ENCODE measurements around the gene FAM20A. TPM values are rescaled to one million over a fixed set of nuclear protein-coding genes. Genes with fewer than 3 reads are reported as not detected.

Gene FAM20A
- total RNA-seq, 2 donors from 2014 or later, result 2.5 to 4.4 TPM

GRCh38 chr17:68606451-68607307, 5.5 kb upstream of the FAM20A start:
- Histone ChIP-seq H3K4me3 (no peak overlapping the region), H3K27me3 (no peaks in the 10 kb centered on the region), H3K27ac (no peak overlapping the region), H3K36me3 (no peaks in the 10 kb centered on the region), H3K9me3 (peaks cover 12 to 34% of the 10 kb centered on the region in 2 donors), H3K4me1 (peaks cover 0 to 11% of the 10 kb centered on the region in 2 donors)
- TF ChIP-seq, protein P1, sequence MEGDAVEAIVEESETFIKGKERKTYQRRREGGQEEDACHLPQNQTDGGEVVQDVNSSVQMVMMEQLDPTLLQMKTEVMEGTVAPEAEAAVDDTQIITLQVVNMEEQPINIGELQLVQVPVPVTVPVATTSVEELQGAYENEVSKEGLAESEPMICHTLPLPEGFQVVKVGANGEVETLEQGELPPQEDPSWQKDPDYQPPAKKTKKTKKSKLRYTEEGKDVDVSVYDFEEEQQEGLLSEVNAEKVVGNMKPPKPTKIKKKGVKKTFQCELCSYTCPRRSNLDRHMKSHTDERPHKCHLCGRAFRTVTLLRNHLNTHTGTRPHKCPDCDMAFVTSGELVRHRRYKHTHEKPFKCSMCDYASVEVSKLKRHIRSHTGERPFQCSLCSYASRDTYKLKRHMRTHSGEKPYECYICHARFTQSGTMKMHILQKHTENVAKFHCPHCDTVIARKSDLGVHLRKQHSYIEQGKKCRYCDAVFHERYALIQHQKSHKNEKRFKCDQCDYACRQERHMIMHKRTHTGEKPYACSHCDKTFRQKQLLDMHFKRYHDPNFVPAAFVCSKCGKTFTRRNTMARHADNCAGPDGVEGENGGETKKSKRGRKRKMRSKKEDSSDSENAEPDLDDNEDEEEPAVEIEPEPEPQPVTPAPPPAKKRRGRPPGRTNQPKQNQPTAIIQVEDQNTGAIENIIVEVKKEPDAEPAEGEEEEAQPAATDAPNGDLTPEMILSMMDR (IDR thresholded peaks at IDR 0.05), result no peak
- no peak for DNase-seq (ENCODE audit: low spot score)

DNA sequence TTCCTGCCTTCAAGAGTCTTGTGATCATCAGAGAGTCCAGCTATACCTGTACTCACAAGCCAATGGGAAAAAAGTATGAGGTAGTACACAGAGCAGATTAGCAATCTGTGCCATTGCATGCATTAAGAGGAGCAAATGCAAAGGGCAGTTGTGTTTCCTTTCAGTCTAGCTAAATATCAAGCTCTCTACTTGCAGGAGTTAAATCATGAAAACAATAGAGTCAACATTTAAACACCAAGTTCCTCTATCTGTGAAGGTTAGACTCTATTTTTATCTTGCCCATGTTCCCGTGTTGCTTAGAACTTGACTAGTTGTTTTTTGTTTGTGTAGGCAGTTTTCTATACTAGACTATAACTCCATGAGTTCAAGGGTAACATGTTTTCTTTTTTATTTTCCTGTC, 4.7 kb upstream of the FAM20A start:
- TF ChIP-seq, protein P1 (IDR thresholded peaks at IDR 0.05), result no peak
- Histone ChIP-seq H3K36me3 (no peaks in the 10 kb centered on the region), H3K27me3 (no peaks in the 10 kb centered on the region), H3K9me3 (peaks cover 12 to 34% of the 10 kb centered on the region in 2 donors), H3K27ac (no peak overlapping the region), H3K4me3 (no peak overlapping the region), H3K4me1 (peaks cover 0 to 18% of the 10 kb centered on the region in 2 donors)
- no peak for DNase-seq (ENCODE audit: low spot score)

DNA sequence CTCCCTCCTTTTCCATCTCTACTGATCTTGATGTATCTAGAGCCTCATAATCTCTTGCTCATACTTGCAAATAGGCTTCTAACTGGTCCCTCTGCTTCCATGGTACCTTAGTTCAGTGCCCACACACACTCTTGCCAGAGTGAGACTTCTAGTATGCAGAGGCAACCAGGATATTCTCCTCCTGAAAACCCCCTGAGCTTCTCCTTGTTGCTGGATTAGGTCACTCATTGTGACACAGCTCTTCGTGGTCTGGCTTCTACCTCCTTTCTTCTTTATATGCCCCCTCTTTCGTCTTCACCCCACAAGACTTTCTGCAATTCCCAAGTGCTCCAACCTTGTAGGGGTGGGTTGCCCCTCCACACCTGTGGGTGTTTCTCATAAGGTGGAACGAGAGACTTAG, 2.5 kb upstream of the FAM20A start:
- H3K4me1 ChIP-seq, result peaks cover 0 to 32% of the 10 kb centered on the region in 2 donors
- H3K36me3 ChIP-seq, result no peaks in the 10 kb centered on the region
- DNase-seq (ENCODE audit: low spot score), result no peak
- TF ChIP-seq, protein P1 (IDR thresholded peaks at IDR 0.05), result no peak
- H3K27ac ChIP-seq, result no peak overlapping the region
- H3K4me3 ChIP-seq, result no peak overlapping the region
- peaks cover 2 to 12% of the 10 kb centered on the region in 2 donors for H3K9me3 ChIP-seq
- H3K27me3 ChIP-seq, result no peaks in the 10 kb centered on the region

DNA sequence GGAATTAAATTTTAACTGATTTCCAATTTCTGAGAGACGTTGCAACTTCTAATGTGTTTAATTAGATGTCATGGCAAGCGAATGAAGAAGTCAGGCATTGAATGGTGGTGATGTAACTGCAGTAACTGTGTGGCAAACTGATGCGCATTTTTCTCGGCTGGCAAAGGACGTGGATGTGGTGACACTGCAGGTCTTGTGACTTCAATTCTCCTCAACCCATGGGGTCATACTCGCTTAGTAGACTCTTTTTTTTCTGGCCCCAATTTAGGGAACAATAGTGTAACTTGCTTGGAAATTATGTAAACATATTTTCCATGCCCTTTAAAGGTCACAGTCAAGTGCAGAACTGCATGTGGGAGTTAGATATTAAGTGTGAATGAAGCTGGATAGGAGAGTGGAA, 1.9 kb upstream of the FAM20A start:
- Histone ChIP-seq H3K4me3 (no peak overlapping the region), H3K9me3 (peaks cover 0 to 6% of the 10 kb centered on the region in 2 donors), H3K4me1 (peaks cover 0 to 38% of the 10 kb centered on the region in 2 donors), H3K27ac (no peak overlapping the region), H3K36me3 (no peaks in the 10 kb centered on the region), H3K27me3 (no peaks in the 10 kb centered on the region)
- no peak for DNase-seq (ENCODE audit: low spot score)
- TF ChIP-seq, protein P1 (IDR thresholded peaks at IDR 0.05), result no peak

- Histone ChIP-seq H3K27me3 (no peaks in the 10 kb centered on the region), H3K27ac (peak overlapping the region; percentile 74 to 82), H3K4me1 (peaks cover 0 to 38% of the 10 kb centered on the region in 2 donors), H3K4me3 (no peak overlapping the region), H3K36me3 (no peaks in the 10 kb centered on the region), H3K9me3 (no peaks in the 10 kb centered on the region)
- TF ChIP-seq, protein P1 (IDR thresholded peaks at IDR 0.05), result no peak
- no peak for DNase-seq (ENCODE audit: low spot score)
These were observed 1.1 kb upstream of the FAM20A start for GRCh38 chr17:68602289-68602688.

All from right atrium auricular region (tissue), 2 donors.